Muscle of leg (tissue), 11 donors: ENCODE results near the gene NEK10. TPM values are rescaled to one million over a fixed set of nuclear protein-coding genes. Genes with fewer than 3 reads are reported as not detected.

Experiments used
- DNase-seq: peaks from one replicate; pipeline ENCODE4 v3.0.0; 2013
- H3K27ac ChIP-seq: one replicate; pipeline ENCODE4 v1.5.1; 2013; ENCODE audit warnings: mild to moderate bottlenecking, low read length, control low read depth
- H3K27me3 ChIP-seq: one replicate; pipeline ENCODE4 v1.6.1; 2013; ENCODE audit warnings: low read length; ENCODE audit not compliant: control insufficient read depth, insufficient read depth
- H3K36me3 ChIP-seq: one replicate; pipeline ENCODE4 v1.6.1; 2013; ENCODE audit warnings: low read length; ENCODE audit not compliant: control insufficient read depth, insufficient read depth
- H3K4me1 ChIP-seq: one replicate; pipeline ENCODE4 v1.6.1; 2013; ENCODE audit warnings: low read length; ENCODE audit not compliant: control insufficient read depth, insufficient read depth
- H3K4me3 ChIP-seq: one replicate; pipeline ENCODE4 v1.5.1; 2013; ENCODE audit warnings: low read length, control low read depth
- H3K9me3 ChIP-seq: replicated peaks from 2 replicates; pipeline ENCODE4 v1.6.1; 2013; ENCODE audit warnings: low read depth, low read length; ENCODE audit not compliant: control insufficient read depth
- WGBS: methylation state at CpG from one replicate; pipeline ENCODE4 v1.1.5; 2013; ENCODE audit warnings: missing lambda C conversion rate; ENCODE audit not compliant: insufficient coverage; 5-methylcytosine and 5-hydroxymethylcytosine counted together
- polyA plus RNA-seq, 8 donors: library from polyadenylated mRNA; unstranded; fragments of 120-200 nt; gene quantifications; one replicate each; pipeline versions ENCODE4 v1.2.1 to v1.2.3, GENCODE V29; 2013; ENCODE audit warnings: inconsistent platforms in 1 of 8, low replicate concordance in 1 of 8; ENCODE audit not compliant: insufficient read length in 8 of 8, insufficient read depth in 1 of 8
- total RNA-seq: library from RNA; stranded (reverse); fragments of 120-200 nt; gene quantifications from one replicate; pipeline ENCODE4 v1.2.4, GENCODE V29; 2013

Gene NEK10
- total and polyA plus RNA-seq, 9 donors = 1.7 to 6.6 (median 3.3) TPM

GRCh38 chr3:27079427-27080257, 289.5 kb downstream of the NEK10 start:
- no peaks in the 10 kb centered on the region for H3K9me3 ChIP-seq
- WGBS = 29% methylated on average over 1 of the region's 5 CpGs
- H3K4me1 ChIP-seq = peaks cover 6% of the 10 kb centered on the region
- H3K27ac ChIP-seq = no peak overlapping the region
- H3K27me3 ChIP-seq = no peaks in the 10 kb centered on the region
- no peaks in the 10 kb centered on the region for H3K36me3 ChIP-seq
- no peak overlapping the region for H3K4me3 ChIP-seq
- DNase-seq = peak; percentile 82

- Histone ChIP-seq H3K27me3 (no peaks in the 10 kb centered on the region), H3K27ac (no peak overlapping the region), H3K4me3 (no peak overlapping the region), H3K36me3 (no peaks in the 10 kb centered on the region), H3K9me3 (no peaks in the 10 kb centered on the region), H3K4me1 (peaks cover 6% of the 10 kb centered on the region)
- DNase-seq = no peak
- 73% methylated on average over 1 of the region's 5 CpGs for WGBS
These were observed 290.8 kb downstream of the NEK10 start for GRCh38 chr3:27078246-27078913.

- no peak for DNase-seq
- Histone ChIP-seq H3K27ac (no peak overlapping the region), H3K4me3 (no peak overlapping the region), H3K36me3 (no peaks in the 10 kb centered on the region), H3K4me1 (peaks cover 9% of the 10 kb centered on the region), H3K9me3 (no peaks in the 10 kb centered on the region), H3K27me3 (no peaks in the 10 kb centered on the region)
- WGBS = 88% methylated on average over 3 of the region's 6 CpGs
These were observed 292.2 kb downstream of the NEK10 start for GRCh38 chr3:27076815-27077630.

GRCh38 chr3:27074914-27075313, 294.3 kb downstream of the NEK10 start:
- Histone ChIP-seq H3K27me3 (no peaks in the 10 kb centered on the region), H3K27ac (no peak overlapping the region), H3K9me3 (no peaks in the 10 kb centered on the region), H3K4me1 (peaks cover 8% of the 10 kb centered on the region), H3K36me3 (no peaks in the 10 kb centered on the region), H3K4me3 (no peak overlapping the region)
- no peak for DNase-seq
- WGBS = 94% methylated on average over 2 of the region's 3 CpGs

GRCh38 chr3:27073912-27074311, 295.3 kb downstream of the NEK10 start:
- Histone ChIP-seq H3K9me3 (no peaks in the 10 kb centered on the region), H3K4me1 (peaks cover 7% of the 10 kb centered on the region), H3K4me3 (no peak overlapping the region), H3K27ac (no peak overlapping the region), H3K36me3 (no peaks in the 10 kb centered on the region), H3K27me3 (no peaks in the 10 kb centered on the region)
- no CpG with 5 or more reads among the region's 3 CpGs for WGBS
- DNase-seq = no peak

GRCh38 chr3:27072810-27073651, 296.2 kb downstream of the NEK10 start:
- Histone ChIP-seq H3K4me3 (no peak overlapping the region), H3K4me1 (peaks cover 3% of the 10 kb centered on the region), H3K9me3 (no peaks in the 10 kb centered on the region), H3K27ac (no peak overlapping the region), H3K36me3 (no peaks in the 10 kb centered on the region), H3K27me3 (no peaks in the 10 kb centered on the region)
- 33% methylated on average over 1 of the region's 8 CpGs for WGBS
- no peak for DNase-seq

GRCh38 chr3:27060336-27060735, 308.8 kb downstream of the NEK10 start:
- Histone ChIP-seq H3K9me3 (no peaks in the 10 kb centered on the region), H3K27me3 (no peaks in the 10 kb centered on the region), H3K4me3 (no peak overlapping the region), H3K27ac (no peak overlapping the region), H3K4me1 (no peaks in the 10 kb centered on the region), H3K36me3 (no peaks in the 10 kb centered on the region)
- WGBS = no CpG with 5 or more reads among the region's 2 CpGs
- no peak for DNase-seq

Other genes starting within 250 kb of the NEK10 start
- gene SLC4A7, start 115.0 kb upstream of the NEK10 start, total RNA-seq = 31.3 TPM
- gene SLC4A7, start 115.0 kb upstream of the NEK10 start, polyA plus RNA-seq = 10 to 100 TPM in 6 of 8 donors, 1 to 10 TPM in 2; 9.7 to 14.5 (median 11.0) TPM